KMS-11 (cell line): ENCODE data around the gene TMEM269.
A peak's percentile ranks its signal among the peaks of the same experiment; 100 is the strongest.

Source experiments
- H2AFZ ChIP-seq: fragments of 200-600 bp; sonication (generic); 2 replicates; pipeline ENCODE4 v1.6.1; 2016; ENCODE audit warnings: antibody characterized with exemption, mixed run types, low read depth
- H3K27ac ChIP-seq: fragments of 200-600 bp; sonication (generic); 2 replicates; pipeline ENCODE4 v1.6.1; 2016; ENCODE audit warnings: mild to moderate bottlenecking, mixed run types
- H3K27me3 ChIP-seq: fragments of 200-600 bp; sonication (generic); 2 replicates; pipeline ENCODE4 v1.6.1; 2017; ENCODE audit warnings: mild to moderate bottlenecking, low read depth, mixed run types, moderate library complexity; ENCODE audit not compliant: insufficient read depth
- H3K36me3 ChIP-seq: fragments of 200-600 bp; sonication (generic); 2 replicates; pipeline ENCODE4 v1.6.1; 2017; ENCODE audit warnings: mild to moderate bottlenecking, mixed run types; ENCODE audit not compliant: insufficient read depth
- H3K4me1 ChIP-seq: fragments of 200-600 bp; sonication (generic); 2 replicates; pipeline ENCODE4 v1.6.1; 2016; ENCODE audit warnings: mild to moderate bottlenecking, low read depth, mixed run types; ENCODE audit not compliant: poor library complexity, severe bottlenecking
- H3K4me2 ChIP-seq: fragments of 200-600 bp; sonication (generic); 2 replicates; pipeline ENCODE4 v1.7.0; 2016; ENCODE audit warnings: mild to moderate bottlenecking, mixed run types
- H3K4me3 ChIP-seq: fragments of 200-600 bp; sonication (generic); IDR thresholded peaks from 2 replicates; pipeline ENCODE4 v1.6.1; 2017; ENCODE audit warnings: low read depth, low read length, mixed read lengths; ENCODE audit not compliant: insufficient read depth
- H3K79me2 ChIP-seq: fragments of 200-600 bp; sonication (generic); 2 replicates; pipeline ENCODE4 v1.6.1; 2016; ENCODE audit warnings: low read depth, mixed run types; ENCODE audit not compliant: insufficient read depth
- H3K9ac ChIP-seq: fragments of 200-600 bp; sonication (generic); 2 replicates; pipeline ENCODE4 v1.6.1; 2016; ENCODE audit warnings: mild to moderate bottlenecking, mixed run types
- H4K20me1 ChIP-seq: fragments of 200-600 bp; sonication (generic); 2 replicates; pipeline ENCODE4 v1.6.1; 2016; ENCODE audit warnings: mild to moderate bottlenecking, mixed run types; ENCODE audit not compliant: insufficient read depth
- TF ChIP-seq, protein P1 (sequence below): fragments of 200-600 bp; sonication (generic); conservative IDR thresholded peaks from 2 replicates; pipeline ENCODE4 v1.6.1; 2017; ENCODE audit warnings: low read depth, mild to moderate bottlenecking, antibody characterized with exemption, low read length, moderate library complexity, mixed read lengths

Gene TMEM269

DNA sequence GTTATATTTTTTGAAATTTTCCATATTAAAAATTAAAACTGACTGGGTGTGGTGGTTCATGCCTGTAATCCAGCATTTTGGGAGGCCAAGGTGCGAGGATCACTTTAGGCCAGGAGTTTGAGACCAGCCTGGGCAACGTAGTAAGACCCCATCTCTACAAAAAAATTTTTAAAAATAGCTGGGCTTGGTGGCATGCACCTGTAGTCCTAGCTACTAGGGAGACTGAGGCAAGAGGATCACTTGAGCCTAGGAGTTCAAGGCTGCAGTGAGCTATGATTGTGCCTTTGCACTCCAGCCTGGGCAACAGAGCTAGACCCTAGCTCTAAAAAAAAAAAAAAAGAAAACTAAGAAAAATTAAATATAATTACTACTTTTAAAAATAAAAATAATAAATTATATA lies 36.9 kb downstream of the TMEM269 start:
- Histone ChIP-seq H3K36me3 (no peaks in the 10 kb centered on the region), H3K9ac (no peak overlapping the region), H2AFZ (no peak overlapping the region), H3K27me3 (no peaks in the 10 kb centered on the region), H4K20me1 (no peaks in the 10 kb centered on the region), H3K27ac (no peak overlapping the region), H3K79me2 (no peaks in the 10 kb centered on the region), H3K4me3 (no peak overlapping the region), H3K4me1 (peaks cover 19% of the 10 kb centered on the region), H3K4me2 (no peak overlapping the region)
- TF ChIP-seq, protein P1, sequence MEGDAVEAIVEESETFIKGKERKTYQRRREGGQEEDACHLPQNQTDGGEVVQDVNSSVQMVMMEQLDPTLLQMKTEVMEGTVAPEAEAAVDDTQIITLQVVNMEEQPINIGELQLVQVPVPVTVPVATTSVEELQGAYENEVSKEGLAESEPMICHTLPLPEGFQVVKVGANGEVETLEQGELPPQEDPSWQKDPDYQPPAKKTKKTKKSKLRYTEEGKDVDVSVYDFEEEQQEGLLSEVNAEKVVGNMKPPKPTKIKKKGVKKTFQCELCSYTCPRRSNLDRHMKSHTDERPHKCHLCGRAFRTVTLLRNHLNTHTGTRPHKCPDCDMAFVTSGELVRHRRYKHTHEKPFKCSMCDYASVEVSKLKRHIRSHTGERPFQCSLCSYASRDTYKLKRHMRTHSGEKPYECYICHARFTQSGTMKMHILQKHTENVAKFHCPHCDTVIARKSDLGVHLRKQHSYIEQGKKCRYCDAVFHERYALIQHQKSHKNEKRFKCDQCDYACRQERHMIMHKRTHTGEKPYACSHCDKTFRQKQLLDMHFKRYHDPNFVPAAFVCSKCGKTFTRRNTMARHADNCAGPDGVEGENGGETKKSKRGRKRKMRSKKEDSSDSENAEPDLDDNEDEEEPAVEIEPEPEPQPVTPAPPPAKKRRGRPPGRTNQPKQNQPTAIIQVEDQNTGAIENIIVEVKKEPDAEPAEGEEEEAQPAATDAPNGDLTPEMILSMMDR, result no peak

DNA sequence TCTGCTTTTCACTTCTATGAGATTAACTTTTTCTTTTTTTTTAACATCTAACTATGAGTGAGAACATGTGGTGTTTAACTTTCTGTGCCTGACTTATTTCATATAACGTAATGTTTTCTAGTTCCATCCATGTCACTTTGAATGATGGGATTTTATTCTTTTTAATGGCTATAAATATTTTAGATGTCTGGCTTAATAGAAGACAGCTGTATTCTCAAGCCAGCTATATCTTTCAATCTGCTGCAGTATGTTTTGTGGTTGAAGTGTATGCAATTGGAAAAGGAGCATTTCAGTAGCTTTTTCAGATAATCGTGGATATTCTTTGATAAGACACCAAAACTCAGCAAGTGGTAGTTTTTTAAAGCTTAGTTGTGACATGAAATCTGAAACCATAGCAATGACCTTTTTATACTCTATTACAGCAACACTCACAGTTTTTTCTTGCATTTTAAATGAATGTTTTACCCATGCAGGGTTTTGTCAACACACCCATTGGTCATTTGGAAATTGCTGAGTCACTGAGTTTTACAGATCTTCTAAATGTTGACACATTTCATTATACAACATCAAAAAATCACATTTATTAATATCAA lies 38.1 kb downstream of the TMEM269 start:
- Histone ChIP-seq H3K4me2 (peak overlapping the region; percentile 19; the same call in 1 of the 2 replicates), H3K27ac (no peak overlapping the region; the same call in 1 of the 2 replicates), H3K4me3 (no peak overlapping the region), H3K36me3 (no peaks in the 10 kb centered on the region), H3K9ac (no peak overlapping the region), H3K4me1 (peaks cover 14% of the 10 kb centered on the region), H3K79me2 (no peaks in the 10 kb centered on the region), H3K27me3 (no peaks in the 10 kb centered on the region), H2AFZ (no peak overlapping the region), H4K20me1 (no peaks in the 10 kb centered on the region)
- TF ChIP-seq, protein P1, result no peak

DNA sequence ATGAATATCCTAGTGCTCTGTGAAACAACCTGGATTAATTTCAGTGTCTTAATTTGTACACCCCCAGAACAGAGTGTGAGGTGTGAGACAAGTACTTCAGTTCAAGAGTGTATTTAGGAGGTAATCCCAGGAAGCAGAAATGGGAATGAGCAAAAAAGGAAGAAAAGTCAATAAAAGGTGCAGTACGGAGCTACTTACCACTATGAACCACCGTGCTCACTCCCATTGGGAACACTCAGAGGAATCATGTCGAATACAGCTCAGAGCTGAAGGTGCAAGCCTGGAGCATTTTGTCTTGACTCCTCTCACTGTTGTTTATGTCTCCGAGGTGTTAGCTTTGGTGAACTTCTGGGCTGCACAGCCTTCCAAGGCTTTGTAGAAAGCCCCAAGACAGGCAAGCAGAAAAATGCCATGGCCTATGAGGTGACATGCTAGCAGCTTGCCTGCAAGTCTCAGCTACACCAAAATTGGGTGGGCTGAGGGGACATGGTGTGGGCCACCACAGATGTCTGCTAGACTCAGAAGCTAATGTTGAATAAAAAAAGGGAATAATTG lies 39.8 kb downstream of the TMEM269 start:
- Histone ChIP-seq H3K36me3 (no peaks in the 10 kb centered on the region), H2AFZ (no peak overlapping the region), H3K9ac (no peak overlapping the region), H3K79me2 (no peaks in the 10 kb centered on the region), H3K4me1 (peaks cover 13% of the 10 kb centered on the region), H3K4me3 (no peak overlapping the region), H3K27ac (no peak overlapping the region), H4K20me1 (no peaks in the 10 kb centered on the region), H3K27me3 (no peaks in the 10 kb centered on the region), H3K4me2 (no peak overlapping the region)
- TF ChIP-seq, protein P1, result no peak

DNA sequence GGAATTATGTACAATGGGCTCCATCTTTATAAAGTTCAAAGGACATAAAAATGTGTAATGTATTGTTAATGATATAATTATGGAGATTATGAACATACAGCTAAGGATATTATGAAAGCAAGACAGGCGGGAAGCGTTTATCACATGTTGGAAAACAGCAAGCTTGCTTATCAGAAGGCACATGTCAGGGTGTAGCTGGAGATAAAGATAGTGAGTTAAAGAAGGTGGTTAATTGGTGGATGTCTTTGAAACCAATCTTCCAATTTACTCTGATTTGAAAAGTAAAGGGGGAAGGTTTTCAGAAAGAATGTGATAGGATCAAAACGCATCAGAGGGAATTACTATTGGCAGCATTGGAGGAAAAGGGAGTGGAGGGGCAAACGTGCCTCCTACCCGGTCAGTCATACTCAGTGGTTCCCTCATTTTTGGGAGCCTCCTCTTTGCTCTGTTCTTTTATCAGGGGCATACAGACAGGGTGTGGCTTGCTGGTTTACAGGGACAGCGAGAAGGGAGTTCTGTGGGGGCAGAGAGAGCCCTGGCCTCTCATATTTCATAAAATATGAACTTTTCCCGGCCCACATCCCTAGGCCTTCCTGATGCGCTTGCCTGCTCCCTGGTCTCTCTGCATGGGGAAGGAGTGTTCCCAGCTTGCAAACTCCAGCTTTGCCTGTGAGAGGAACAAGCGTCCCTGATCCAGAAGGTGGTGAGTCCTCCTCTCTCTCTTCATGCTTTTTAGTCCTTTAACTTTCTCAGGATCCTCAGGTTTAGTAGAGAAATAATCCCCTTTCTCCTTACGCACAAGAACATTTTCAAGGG lies 40.5 kb downstream of the TMEM269 start:
- TF ChIP-seq, protein P1, result no peak
- Histone ChIP-seq H3K4me1 (peaks cover 13% of the 10 kb centered on the region), H2AFZ (no peak overlapping the region), H3K9ac (no peak overlapping the region), H3K4me2 (no peak overlapping the region), H3K79me2 (no peaks in the 10 kb centered on the region), H3K27ac (no peak overlapping the region), H3K4me3 (no peak overlapping the region), H3K36me3 (no peaks in the 10 kb centered on the region), H3K27me3 (no peaks in the 10 kb centered on the region), H4K20me1 (no peaks in the 10 kb centered on the region)
